PFSK-1 (cell line): Measurements from ENCODE around the gene GP5.

ENCODE experiments used
- POLR2AphosphoS5 ChIP-seq: IDR thresholded peaks from 2 replicates; pipeline ENCODE4 v1.6.1; 2012; ENCODE audit warnings: low read depth, mild to moderate bottlenecking, control low read depth, low read length, moderate library complexity
- SIN3A ChIP-seq: IDR thresholded peaks from 2 replicates; pipeline ENCODE4 v1.6.1; 2012; ENCODE audit warnings: mild to moderate bottlenecking, low read length, moderate library complexity, borderline replicate concordance; ENCODE audit not compliant: insufficient read depth
- TAF1 ChIP-seq: IDR thresholded peaks from 2 replicates; pipeline ENCODE4 v1.6.1; 2012; ENCODE audit warnings: low read length, control low read depth, borderline replicate concordance; ENCODE audit not compliant: insufficient read depth
- TF ChIP-seq, protein P1 (sequence below), 2 experiments: IDR thresholded peaks; 2 replicates each; pipeline versions ENCODE4 v1.6.1 to v1.8.0; 2011 to 2012; ENCODE audit warnings: low read depth in 2 of 2, low read length in 2 of 2, control low read depth in 1 of 2, inconsistent platforms in 1 of 2, mild to moderate bottlenecking in 1 of 2, moderate library complexity in 1 of 2; ENCODE audit not compliant: insufficient read depth in 1 of 2

DNA sequence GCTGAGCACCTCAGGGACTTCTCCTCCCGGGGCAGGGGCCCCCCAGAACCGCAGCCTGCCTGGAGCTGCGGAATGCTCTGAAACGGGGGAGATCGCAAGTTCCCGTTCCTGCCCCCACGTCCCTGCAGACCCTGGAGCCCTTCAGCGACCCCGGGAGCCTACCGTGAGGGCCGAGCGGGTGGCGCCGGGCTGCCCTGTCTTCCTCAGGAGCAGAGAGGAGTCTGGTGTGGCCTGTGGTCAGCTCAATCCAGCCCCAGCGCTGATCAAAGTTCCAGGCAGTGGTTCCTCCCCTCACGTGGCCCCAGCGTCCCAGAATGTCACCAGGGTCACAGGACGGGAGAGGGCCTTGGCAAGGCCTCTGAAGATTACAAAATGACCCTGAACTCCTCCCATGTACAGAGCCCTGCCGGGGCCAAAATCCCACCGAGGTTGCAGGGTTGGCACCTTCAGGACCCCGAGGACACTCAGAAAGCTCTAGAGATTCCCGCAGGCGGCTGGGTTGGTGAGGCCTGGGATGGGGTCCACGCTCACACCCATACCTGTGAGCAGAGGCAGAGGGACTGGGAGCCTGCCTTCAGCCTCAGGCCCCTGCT lies 47.9 kb downstream of the GP5 start, which contains the start of gene CPN2:
- TF ChIP-seq POLR2AphosphoS5 (no peak), TAF1 (no peak), SIN3A (no peak)
- TF ChIP-seq, protein P1, sequence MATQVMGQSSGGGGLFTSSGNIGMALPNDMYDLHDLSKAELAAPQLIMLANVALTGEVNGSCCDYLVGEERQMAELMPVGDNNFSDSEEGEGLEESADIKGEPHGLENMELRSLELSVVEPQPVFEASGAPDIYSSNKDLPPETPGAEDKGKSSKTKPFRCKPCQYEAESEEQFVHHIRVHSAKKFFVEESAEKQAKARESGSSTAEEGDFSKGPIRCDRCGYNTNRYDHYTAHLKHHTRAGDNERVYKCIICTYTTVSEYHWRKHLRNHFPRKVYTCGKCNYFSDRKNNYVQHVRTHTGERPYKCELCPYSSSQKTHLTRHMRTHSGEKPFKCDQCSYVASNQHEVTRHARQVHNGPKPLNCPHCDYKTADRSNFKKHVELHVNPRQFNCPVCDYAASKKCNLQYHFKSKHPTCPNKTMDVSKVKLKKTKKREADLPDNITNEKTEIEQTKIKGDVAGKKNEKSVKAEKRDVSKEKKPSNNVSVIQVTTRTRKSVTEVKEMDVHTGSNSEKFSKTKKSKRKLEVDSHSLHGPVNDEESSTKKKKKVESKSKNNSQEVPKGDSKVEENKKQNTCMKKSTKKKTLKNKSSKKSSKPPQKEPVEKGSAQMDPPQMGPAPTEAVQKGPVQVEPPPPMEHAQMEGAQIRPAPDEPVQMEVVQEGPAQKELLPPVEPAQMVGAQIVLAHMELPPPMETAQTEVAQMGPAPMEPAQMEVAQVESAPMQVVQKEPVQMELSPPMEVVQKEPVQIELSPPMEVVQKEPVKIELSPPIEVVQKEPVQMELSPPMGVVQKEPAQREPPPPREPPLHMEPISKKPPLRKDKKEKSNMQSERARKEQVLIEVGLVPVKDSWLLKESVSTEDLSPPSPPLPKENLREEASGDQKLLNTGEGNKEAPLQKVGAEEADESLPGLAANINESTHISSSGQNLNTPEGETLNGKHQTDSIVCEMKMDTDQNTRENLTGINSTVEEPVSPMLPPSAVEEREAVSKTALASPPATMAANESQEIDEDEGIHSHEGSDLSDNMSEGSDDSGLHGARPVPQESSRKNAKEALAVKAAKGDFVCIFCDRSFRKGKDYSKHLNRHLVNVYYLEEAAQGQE (IDR thresholded peaks at IDR 0.05; ENCODE audit: insufficient read depth in 1 of 2, low read depth in 2 of 2, low read length in 2 of 2) = no peak
